Neuronal stem cell (in vitro differentiated cells): ENCODE results near the gene FAM171A2.
"Not testable (repeated sequence)": the region's sequence is repeated elsewhere in the genome, so short reads cannot be mapped to it uniquely, and the experiment has no call there.

Experiments used
- DNase-seq: peaks from one replicate; pipeline ENCODE4 v3.0.0-alpha.2; 2013; ENCODE audit warnings: low spot score
- H2AFZ ChIP-seq: one replicate; pipeline ENCODE4 v1.6.1; 2013; ENCODE audit warnings: mild to moderate bottlenecking, low read length, inconsistent platforms
- H2AK5ac ChIP-seq: 2 replicates; pipeline ENCODE4 v1.6.1; 2013; ENCODE audit warnings: low read depth, mild to moderate bottlenecking, inconsistent platforms, low read length, moderate library complexity, mixed read lengths
- H2BK120ac ChIP-seq: 2 replicates; pipeline ENCODE4 v1.6.1; 2013; ENCODE audit warnings: low read depth, mild to moderate bottlenecking, inconsistent platforms, low read length, moderate library complexity, mixed read lengths
- H2BK12ac ChIP-seq: one replicate; pipeline ENCODE4 v1.6.1; 2013; ENCODE audit warnings: low read length, inconsistent platforms
- H2BK15ac ChIP-seq: 2 replicates; pipeline ENCODE4 v1.6.1; 2013; ENCODE audit warnings: mild to moderate bottlenecking, low read length, inconsistent platforms, mixed read lengths
- H2BK5ac ChIP-seq: one replicate; pipeline ENCODE4 v1.6.1; 2013; ENCODE audit warnings: inconsistent platforms, mild to moderate bottlenecking, low read length, moderate library complexity
- H3K14ac ChIP-seq: one replicate; pipeline ENCODE4 v1.6.1; 2013; ENCODE audit warnings: low read length, inconsistent platforms
- H3K18ac ChIP-seq: 2 replicates; pipeline ENCODE4 v1.6.1; 2013; ENCODE audit warnings: low read length, inconsistent platforms
- H3K23ac ChIP-seq: 2 replicates; pipeline ENCODE4 v1.6.1; 2013; ENCODE audit warnings: low read depth, mild to moderate bottlenecking, mixed read lengths, low read length, inconsistent platforms; ENCODE audit not compliant: poor library complexity
- H3K27ac ChIP-seq: replicated peaks from 3 replicates; pipeline ENCODE4 v1.5.1; 2013; ENCODE audit warnings: low read length, inconsistent platforms
- H3K27me3 ChIP-seq, 3 experiments: 2 replicates each; pipeline ENCODE4 v1.6.1; 2013; ENCODE audit warnings: low read length in 3 of 3, mild to moderate bottlenecking in 2 of 3, inconsistent platforms in 1 of 3, low read depth in 1 of 3, mixed read lengths in 1 of 3, moderate library complexity in 1 of 3; ENCODE audit not compliant: control insufficient read depth in 3 of 3, insufficient read depth in 3 of 3
- H3K36me3 ChIP-seq, 2 donors: replicated peaks in 1 of 2; 2 replicates each; pipeline ENCODE4 v1.6.1; 2013; ENCODE audit warnings: low read length in 2 of 2; ENCODE audit not compliant: control insufficient read depth in 2 of 2, insufficient read depth in 2 of 2
- H3K4ac ChIP-seq: 2 replicates; pipeline ENCODE4 v1.6.1; 2013; ENCODE audit warnings: inconsistent platforms, mild to moderate bottlenecking, low read length, moderate library complexity
- H3K4me1 ChIP-seq, 2 donors: 1 replicate in 1 of 2; 2 replicates in 1 of 2; pipeline ENCODE4 v1.6.1; 2013; ENCODE audit warnings: low read length in 2 of 2, low read depth in 1 of 2; ENCODE audit not compliant: control insufficient read depth in 2 of 2, insufficient read depth in 1 of 2
- H3K4me2 ChIP-seq: one replicate; pipeline ENCODE4 v1.6.1; 2013; ENCODE audit warnings: mild to moderate bottlenecking, low read length, inconsistent platforms; ENCODE audit not compliant: insufficient read depth, poor library complexity, severe bottlenecking
- H3K4me3 ChIP-seq, 2 donors: 2 replicates each; pipeline ENCODE4 v1.5.1; 2013; ENCODE audit warnings: low read length in 2 of 2, mild to moderate bottlenecking in 2 of 2, inconsistent platforms in 1 of 2, moderate library complexity in 1 of 2
- H3K79me1 ChIP-seq: one replicate; pipeline ENCODE4 v1.6.1; 2013; ENCODE audit warnings: low read depth, mild to moderate bottlenecking, inconsistent platforms, low read length, moderate library complexity
- H3K9ac ChIP-seq: one replicate; pipeline ENCODE4 v1.6.1; 2013; ENCODE audit warnings: mild to moderate bottlenecking, low read depth, low read length, inconsistent platforms; ENCODE audit not compliant: poor library complexity
- H3K9me3 ChIP-seq, 2 donors: replicated peaks in 1 of 2; 2 replicates each; pipeline versions ENCODE3 to v1.6.1; 2013; ENCODE audit warnings: low read length in 2 of 2, mild to moderate bottlenecking in 2 of 2, inconsistent platforms in 1 of 2, low read depth in 1 of 2, mixed read lengths in 1 of 2, moderate library complexity in 1 of 2; ENCODE audit not compliant: control insufficient read depth in 2 of 2, insufficient read depth in 1 of 2
- H4K8ac ChIP-seq: one replicate; pipeline ENCODE4 v1.6.1; 2013; ENCODE audit warnings: low read depth, mild to moderate bottlenecking, inconsistent platforms, low read length, moderate library complexity
- H4K91ac ChIP-seq: one replicate; pipeline ENCODE4 v1.6.1; 2013; ENCODE audit warnings: low read length, low read depth, mild to moderate bottlenecking, inconsistent platforms; ENCODE audit not compliant: poor library complexity
- WGBS, 2 donors: extraction: QIAGEN DNeasy Blood & Tissue Kit; methylation state at CpG; one replicate each; pipeline ENCODE4 v1.1.7; 2013; ENCODE audit warnings: missing lambda C conversion rate in 2 of 2, mixed read lengths in 1 of 2; ENCODE audit not compliant: insufficient read length in 2 of 2, insufficient replicate concordance in 1 of 2; ENCODE audit errors: extremely low coverage in 2 of 2; 5-methylcytosine and 5-hydroxymethylcytosine counted together

Gene FAM171A2

GRCh38 chr17:44334315-44334714 is 29.3 kb downstream of the FAM171A2 start:
- Histone ChIP-seq H2BK15ac (no peak overlapping the region), H3K9me3 (no peaks in the 10 kb centered on the region), H3K23ac (no peak overlapping the region), H3K18ac (no peak overlapping the region), H4K91ac (no peak overlapping the region), H2BK5ac (no peak overlapping the region), H2AK5ac (no peak overlapping the region), H2BK12ac (no peak overlapping the region), H3K79me1 (no peaks in the 10 kb centered on the region), H3K4me3 (no peak overlapping the region), H3K36me3 (no peaks in the 10 kb centered on the region), H3K9ac (no peak overlapping the region), H4K8ac (no peak overlapping the region), H3K14ac (no peak overlapping the region), H3K27me3 (peaks cover 0 to 34% (median 0%) of the 10 kb centered on the region in 3 experiments), H3K4me1 (no peaks in the 10 kb centered on the region), H3K4me2 (no peak overlapping the region), H3K4ac (no peak overlapping the region), H2AFZ (no peak overlapping the region), H3K27ac (no peak overlapping the region), H2BK120ac (no peak overlapping the region)
- no CpG with 5 or more reads among the region's 2 CpGs for WGBS, 2 donors
- no peak for DNase-seq

DNA sequence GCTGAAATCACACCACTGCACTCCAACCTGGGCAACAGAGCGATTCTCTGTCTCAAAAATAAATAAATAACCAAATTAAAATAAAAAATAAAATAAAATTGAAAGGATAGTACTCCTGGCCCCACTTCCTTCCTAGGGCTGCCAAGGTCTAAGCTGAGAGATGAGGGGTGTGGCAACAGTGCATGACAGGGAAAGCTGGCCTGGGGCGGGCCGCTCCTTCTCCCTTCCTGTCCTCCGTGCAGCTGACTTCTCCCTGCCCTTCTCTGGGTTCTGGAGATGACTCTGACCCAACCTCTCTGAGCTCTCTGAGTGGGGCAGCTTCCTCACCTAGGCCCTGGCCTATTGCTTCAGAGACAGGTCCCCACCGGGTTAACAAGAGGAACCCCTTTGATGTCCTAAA is 30.3 kb downstream of the FAM171A2 start:
- Histone ChIP-seq H3K4me2 (no peak overlapping the region), H4K8ac (no peak overlapping the region), H3K79me1 (no peaks in the 10 kb centered on the region), H2BK15ac (no peak overlapping the region), H2AFZ (no peak overlapping the region), H4K91ac (no peak overlapping the region), H2BK5ac (no peak overlapping the region), H3K9me3 (no peaks in the 10 kb centered on the region), H3K9ac (no peak overlapping the region), H2BK12ac (no peak overlapping the region), H3K14ac (no peak overlapping the region), H3K4ac (no peak overlapping the region), H3K4me1 (no peaks in the 10 kb centered on the region), H2BK120ac (no peak overlapping the region), H3K18ac (no peak overlapping the region), H3K23ac (no peak overlapping the region), H3K36me3 (no peaks in the 10 kb centered on the region), H3K4me3 (no peak overlapping the region), H2AK5ac (no peak overlapping the region), H3K27me3 (peaks cover 0 to 31% (median 0%) of the 10 kb centered on the region in 3 experiments), H3K27ac (no peak overlapping the region)
- no peak for DNase-seq
- WGBS, 2 donors = no CpG with 5 or more reads among the region's 5 CpGs

- Histone ChIP-seq H3K36me3 (no peaks in the 10 kb centered on the region), H2BK120ac (no peak overlapping the region), H3K4ac (no peak overlapping the region), H3K14ac (no peak overlapping the region), H3K79me1 (no peaks in the 10 kb centered on the region), H3K27me3 (peaks cover 0 to 24% (median 2%) of the 10 kb centered on the region in 3 experiments), H3K4me3 (no peak overlapping the region), H3K18ac (no peak overlapping the region), H2BK12ac (no peak overlapping the region), H4K91ac (no peak overlapping the region), H2AFZ (peak overlapping the region; percentile 65), H3K23ac (no peak overlapping the region), H2AK5ac (no peak overlapping the region), H2BK5ac (no peak overlapping the region), H3K27ac (no peak overlapping the region), H2BK15ac (no peak overlapping the region), H3K4me2 (no peak overlapping the region), H3K9me3 (no peaks in the 10 kb centered on the region), H3K9ac (no peak overlapping the region), H3K4me1 (peaks cover 0 to 2% of the 10 kb centered on the region in 2 donors), H4K8ac (no peak overlapping the region)
- no CpG with 5 or more reads among the region's 7 CpGs for WGBS, 2 donors
- DNase-seq = peak; percentile 86
These were observed 32.3 kb downstream of the FAM171A2 start for GRCh38 chr17:44331249-44331760.

DNA sequence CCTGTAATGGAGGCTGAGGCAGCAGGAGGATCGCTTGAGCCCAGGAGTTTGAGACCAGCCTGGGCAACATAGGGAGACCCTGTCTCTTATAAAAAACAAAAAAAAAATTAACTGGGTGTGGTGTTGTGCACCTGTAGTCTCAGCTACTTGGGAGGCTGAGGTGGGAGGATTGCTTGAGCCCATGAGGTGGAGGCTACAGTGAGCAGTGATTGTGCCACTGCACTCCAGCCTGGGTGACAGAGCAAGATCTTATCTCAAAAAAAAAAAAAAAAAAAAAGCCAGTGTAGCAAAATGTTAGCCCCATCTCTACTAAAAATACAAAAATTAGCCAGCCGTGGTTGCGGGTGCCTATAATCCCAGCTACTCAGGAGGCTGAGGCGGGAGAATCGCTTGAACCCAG is 33.4 kb downstream of the FAM171A2 start:
- H2AFZ ChIP-seq, H3K36me3 ChIP-seq, H3K23ac ChIP-seq, H3K79me1 ChIP-seq, H3K4me3 ChIP-seq, H2BK15ac ChIP-seq, H3K18ac ChIP-seq, H3K14ac ChIP-seq, H3K4ac ChIP-seq, H3K9me3 ChIP-seq, H4K8ac ChIP-seq, H4K91ac ChIP-seq, H3K27ac ChIP-seq, H3K4me2 ChIP-seq, H2BK5ac ChIP-seq, H2BK12ac ChIP-seq, H3K9ac ChIP-seq, H2BK120ac ChIP-seq, H3K4me1 ChIP-seq, H2AK5ac ChIP-seq, DNase-seq: not testable (repeated sequence)
- no CpG with 5 or more reads among the region's 5 CpGs for WGBS, 2 donors
- peaks cover 2 to 16% (median 8%) of the 10 kb centered on the region in 3 experiments for H3K27me3 ChIP-seq
